ENCODE data around the gene ATP5F1B.

The ATP5F1B gene

DNA sequence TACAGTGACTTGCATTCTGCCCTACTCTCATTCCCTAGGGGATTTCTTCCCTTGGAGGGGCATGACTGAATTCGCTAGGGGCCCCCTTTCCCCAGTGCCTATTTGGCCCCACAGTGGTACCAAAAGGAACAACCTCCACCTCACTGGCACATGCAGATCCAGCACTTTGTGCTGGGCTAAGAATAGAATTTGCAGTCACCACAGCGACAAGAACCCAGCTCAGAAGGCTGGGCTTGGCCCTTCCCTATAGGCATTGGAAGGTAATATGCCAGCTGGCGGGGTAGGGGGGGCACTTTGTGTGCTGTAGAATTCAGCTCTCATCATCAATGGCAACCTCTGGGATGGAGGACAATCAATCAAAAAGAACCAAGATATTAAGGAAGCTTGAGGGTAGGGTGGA is 29.5 kb downstream of the ATP5F1B start:
- DNase-seq, result no peak

DNA sequence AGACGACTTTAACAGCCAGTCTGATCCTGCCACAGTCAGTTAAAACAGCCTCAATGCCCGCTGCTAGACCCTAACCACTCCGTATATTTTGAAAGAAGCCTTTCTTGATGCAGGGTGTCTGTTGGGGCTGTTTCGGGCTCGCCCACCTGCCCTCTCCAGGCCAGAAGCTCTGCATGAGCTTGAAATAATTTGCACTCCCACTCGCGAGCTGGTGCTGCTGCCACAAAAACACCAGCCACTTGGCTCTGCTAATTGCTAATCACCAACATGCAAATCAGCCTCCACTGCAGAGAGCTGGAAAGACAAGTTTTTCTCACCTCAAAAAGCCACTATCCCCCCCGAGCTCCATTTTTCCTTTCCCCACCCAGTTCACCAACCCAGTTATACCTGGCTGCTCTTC is 31.2 kb downstream of the ATP5F1B start:
- DNase-seq, result no peak

- no peak for DNase-seq
These were observed 41.4 kb downstream of the ATP5F1B start for GRCh38 chr12:56604355-56604754.

GRCh38 chr12:56602239-56602638 is 43.5 kb downstream of the ATP5F1B start:
- DNase-seq, result no peak

GRCh38 chr12:56601503-56601902 is 44.3 kb downstream of the ATP5F1B start:
- no peak for DNase-seq

- DNase-seq, result no peak
These were observed 45.0 kb downstream of the ATP5F1B start for GRCh38 chr12:56600753-56601152.

DNA sequence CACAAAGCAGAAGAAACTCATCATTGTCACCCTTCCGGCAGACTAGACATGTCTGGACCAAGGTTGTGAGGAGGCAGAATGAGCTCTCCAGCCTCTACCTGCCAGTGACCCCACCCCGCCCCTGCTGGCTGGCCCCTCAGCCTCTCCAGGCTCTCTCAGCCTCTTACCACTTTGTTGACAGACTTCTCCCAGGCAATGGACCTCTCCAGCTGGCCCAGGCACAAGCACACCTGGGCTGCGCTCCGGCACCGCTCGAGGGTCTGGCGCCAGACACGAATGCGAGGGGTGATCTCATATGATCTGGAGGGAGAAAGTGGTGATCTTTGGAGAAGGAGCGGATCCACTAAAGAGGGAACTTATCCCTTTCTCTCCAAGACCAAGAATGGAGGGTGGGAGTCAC is 46.0 kb downstream of the ATP5F1B start:
- no peak for DNase-seq

- no peak for DNase-seq
These were observed 46.7 kb downstream of the ATP5F1B start for GRCh38 chr12:56599041-56599440.

DNA sequence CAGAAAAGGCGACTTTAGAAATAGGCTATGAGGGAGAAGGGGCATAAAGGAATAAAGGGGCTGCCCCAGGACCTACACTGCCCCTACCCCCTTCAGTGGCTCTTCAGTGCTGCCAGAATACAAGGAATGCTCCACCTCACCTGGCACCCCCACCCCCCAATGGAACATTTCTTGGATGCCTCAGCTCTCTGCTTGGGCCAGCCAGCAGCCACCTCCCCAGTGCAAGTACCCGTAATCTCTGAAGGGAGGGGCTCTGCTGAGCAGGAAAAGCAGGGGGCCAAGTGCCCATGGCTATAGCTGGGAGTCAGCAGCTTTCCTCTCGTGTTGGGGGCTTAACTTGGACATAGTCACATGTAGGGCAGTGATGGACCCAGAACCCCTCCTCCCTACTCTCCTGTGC is 49.0 kb downstream of the ATP5F1B start:
- DNase-seq, result no peak

DNA sequence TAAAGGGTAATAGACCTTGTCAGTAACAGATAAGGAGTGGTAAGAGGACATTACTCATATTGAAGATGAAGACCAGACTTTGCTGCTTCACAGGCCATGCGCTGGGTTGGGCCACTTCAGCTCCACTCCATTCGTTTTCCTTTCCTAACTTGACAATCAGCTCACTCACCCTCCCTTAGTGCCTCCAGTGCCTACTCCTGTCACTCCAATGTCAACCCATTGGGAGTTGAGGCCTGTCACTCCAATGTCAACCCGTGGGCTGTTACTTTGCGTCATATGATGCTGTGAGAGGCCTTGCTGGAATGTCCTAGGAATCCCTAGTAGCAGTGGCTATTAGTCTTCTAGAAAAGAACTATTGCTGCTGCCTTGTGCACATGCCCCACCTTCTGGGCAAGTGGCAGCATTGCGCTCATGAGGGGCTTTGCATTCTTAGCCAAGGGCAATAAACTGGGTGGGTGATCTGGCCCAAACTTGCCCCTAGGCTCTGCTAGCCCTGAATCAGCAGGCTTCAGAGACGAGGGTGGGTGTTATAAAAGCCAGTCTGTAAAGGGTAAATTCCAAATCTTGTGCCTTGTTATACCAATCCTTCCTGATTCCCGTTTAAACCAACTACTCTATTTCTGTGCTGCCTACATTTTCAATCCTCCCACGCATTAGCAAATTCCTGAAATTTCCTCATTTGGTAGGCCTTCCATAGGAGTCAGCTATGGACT is 51.7 kb downstream of the ATP5F1B start:
- DNase-seq, result no peak

DNA sequence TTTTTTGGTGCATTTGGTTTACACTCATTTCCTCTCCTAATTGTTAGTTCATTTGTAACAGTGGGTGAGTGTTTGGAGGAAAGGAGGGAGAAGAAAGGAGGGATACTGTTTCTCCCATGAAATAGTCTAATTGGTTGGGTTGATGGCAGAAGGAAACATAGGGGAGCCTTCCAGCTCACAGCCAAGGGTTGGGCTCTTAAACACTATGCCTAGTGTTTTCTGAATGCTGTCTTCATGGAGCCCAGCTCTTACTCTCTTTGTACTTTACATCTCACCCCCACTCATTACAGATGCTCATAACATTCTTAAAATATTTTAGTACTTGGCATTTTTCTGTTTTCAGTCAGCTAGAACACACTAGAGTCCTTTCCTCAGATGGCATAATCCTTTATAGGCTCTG is 53.8 kb downstream of the ATP5F1B start:
- no peak for DNase-seq

- DNase-seq, result no peak
These were observed 54.7 kb downstream of the ATP5F1B start for GRCh38 chr12:56591126-56591525.

- DNase-seq, result no peak
These were observed 55.5 kb downstream of the ATP5F1B start for GRCh38 chr12:56590237-56590830.

DNA sequence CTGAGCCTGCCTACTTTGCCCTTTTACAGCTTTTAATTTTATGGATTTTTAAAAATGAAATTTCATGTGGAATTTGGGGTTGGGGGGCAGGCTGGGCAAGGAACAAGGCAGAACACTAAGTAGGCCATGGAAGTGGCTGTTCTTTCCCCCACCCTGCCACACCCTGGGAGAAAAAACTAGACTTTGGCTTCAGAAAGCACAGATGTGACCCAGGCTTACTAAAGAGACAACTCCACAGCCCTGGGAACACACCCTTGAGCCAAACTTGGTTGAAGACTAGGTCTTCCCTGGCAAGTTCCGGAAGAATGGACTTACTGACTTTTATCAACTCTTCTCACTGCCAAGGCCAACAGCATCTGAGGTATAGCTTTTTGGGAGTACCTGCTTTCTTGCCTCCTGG is 56.0 kb downstream of the ATP5F1B start:
- DNase-seq, result no peak

All from activated gamma-delta T cell (primary cell).